HEK293T (cell line): Measurements from ENCODE around the gene DUSP23.

Experiments
- CTCF ChIA-PET: fragments of 350-600 bp; formaldehyde crosslinking; extraction: SDS; loops from one replicate; lab custom pipeline; 2021; ENCODE audit warnings: antibody characterized with exemption, inconsistent platforms; lab: Yijun Ruan, JAX
- POLR2A ChIA-PET: fragments of 350-600 bp; formaldehyde crosslinking; extraction: SDS; loops from one replicate; lab custom pipeline; 2020; ENCODE audit warnings: antibody characterized with exemption, inconsistent platforms; lab: Yijun Ruan, JAX
- DNase-seq: peaks from one replicate; pipeline ENCODE4 v3.0.0; 2012; ENCODE audit warnings: mixed read lengths; ENCODE audit errors: extremely low spot score
- ARNT ChIP-seq: fragments of 450-650 bp; IDR thresholded peaks from 2 replicates; pipeline ENCODE4 v1.6.1; 2017; ENCODE audit warnings: mild to moderate bottlenecking
- BHLHE40 ChIP-seq: fragments of 450-650 bp; IDR thresholded peaks from 2 replicates; pipeline ENCODE4 v1.6.1; 2016; ENCODE audit warnings: mild to moderate bottlenecking, moderate library complexity, borderline replicate concordance
- CTBP1 ChIP-seq: fragments of 450-650 bp; IDR thresholded peaks from 2 replicates; pipeline ENCODE4 v1.6.1; 2016; ENCODE audit warnings: borderline replicate concordance
- ELF4 ChIP-seq: fragments of 450-650 bp; IDR thresholded peaks from 2 replicates; pipeline ENCODE4 v1.6.1; 2017; ENCODE audit warnings: antibody characterized with exemption
- FOXA1 ChIP-seq: fragments of 450-650 bp; IDR thresholded peaks from 2 replicates; pipeline ENCODE4 v1.6.1; 2016; ENCODE audit warnings: mild to moderate bottlenecking
- FOXK2 ChIP-seq: fragments of 450-650 bp; IDR thresholded peaks from 2 replicates; pipeline ENCODE4 v1.6.1; 2016; ENCODE audit warnings: mild to moderate bottlenecking
- FOXM1 ChIP-seq: fragments of 450-650 bp; IDR thresholded peaks from 2 replicates; pipeline ENCODE4 v1.6.1; 2017; ENCODE audit warnings: mild to moderate bottlenecking, borderline replicate concordance
- HDGF ChIP-seq: fragments of 450-650 bp; IDR thresholded peaks from 2 replicates; pipeline ENCODE4 v1.6.1; 2017; ENCODE audit warnings: antibody characterized with exemption, borderline replicate concordance
- L3MBTL2 ChIP-seq: fragments of 450-650 bp; conservative IDR thresholded peaks from 2 replicates; pipeline ENCODE4 v1.6.1; 2016; ENCODE audit warnings: mild to moderate bottlenecking
- LEF1 ChIP-seq: fragments of 450-650 bp; IDR thresholded peaks from 2 replicates; pipeline ENCODE4 v1.6.1; 2017; ENCODE audit warnings: mild to moderate bottlenecking, borderline replicate concordance
- NFRKB ChIP-seq: fragments of 450-650 bp; IDR thresholded peaks from 2 replicates; pipeline ENCODE4 v1.6.1; 2016; ENCODE audit warnings: mild to moderate bottlenecking, moderate library complexity
- SP1 ChIP-seq: fragments of 450-650 bp; IDR thresholded peaks from 2 replicates; pipeline ENCODE4 v1.6.1; 2017
- SUZ12 ChIP-seq: fragments of 450-650 bp; IDR thresholded peaks from 2 replicates; pipeline ENCODE4 v1.6.1; 2016; ENCODE audit warnings: mild to moderate bottlenecking
- TARDBP ChIP-seq: fragments of 450-650 bp; IDR thresholded peaks from 2 replicates; pipeline ENCODE4 v1.6.1; 2016
- ZNF384 ChIP-seq: fragments of 450-650 bp; IDR thresholded peaks from 2 replicates; pipeline ENCODE4 v1.6.1; 2016
- TF ChIP-seq, protein P1 (sequence below): fragments of 450-650 bp; IDR thresholded peaks from 2 replicates; pipeline ENCODE4 v1.6.1; 2016

Gene DUSP23

DNA sequence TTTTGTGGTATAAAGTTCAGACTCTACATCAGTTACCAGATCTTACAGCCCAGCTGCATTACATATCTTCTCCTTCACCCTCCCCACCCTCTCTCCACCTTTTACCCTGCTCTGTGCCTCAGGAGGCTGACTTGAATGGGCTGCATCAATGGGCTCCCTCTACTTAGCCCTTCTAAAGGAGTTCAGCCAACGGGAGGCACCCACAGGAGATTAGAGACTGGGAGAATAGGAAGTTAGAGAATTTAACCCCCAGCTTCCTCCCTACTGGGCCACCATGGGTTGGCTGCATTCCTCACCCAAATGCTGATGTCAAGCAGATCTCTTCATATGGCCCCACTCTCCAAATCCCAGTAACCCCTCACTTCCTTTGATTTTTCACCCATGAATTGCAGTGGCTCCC is 17.1 kb upstream of the DUSP23 start:
- POLR2A ChIA-PET = no interaction called here
- TF ChIP-seq SUZ12 = no peak
- no peak for TF ChIP-seq ZNF384
- TF ChIP-seq FOXM1 = no peak
- no peak for TF ChIP-seq ELF4
- no peak for TF ChIP-seq LEF1
- no peak for TF ChIP-seq ARNT
- TF ChIP-seq CTBP1 = no peak
- TF ChIP-seq TARDBP = no peak
- CTCF ChIA-PET = no interaction called here
- DNase-seq = no peak

DNA sequence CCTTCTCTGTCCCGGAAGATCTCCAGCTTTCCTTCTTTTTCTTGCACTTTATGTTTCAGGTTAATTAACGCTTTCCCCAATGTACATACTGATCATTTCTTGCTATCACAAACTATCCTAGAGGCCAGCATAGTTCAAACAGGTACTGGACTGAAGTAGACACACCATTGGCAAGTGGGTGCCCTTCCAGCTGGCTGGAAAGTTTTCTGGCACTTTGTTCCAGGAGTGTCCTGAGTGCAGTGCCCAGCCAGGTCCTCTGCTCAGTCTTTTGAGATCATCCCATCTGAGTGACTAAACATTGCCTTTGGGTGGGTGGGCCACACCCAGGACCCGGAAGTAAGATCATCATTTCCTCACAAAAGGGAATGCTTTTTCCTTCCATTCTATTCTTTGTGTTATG is 15.0 kb upstream of the DUSP23 start:
- DNase-seq = no peak
- TF ChIP-seq FOXM1 (no peak), BHLHE40 (no peak), HDGF (no peak), NFRKB (no peak), FOXK2 (no peak), CTBP1 (no peak), SP1 (no peak), TARDBP (no peak)
- ChIA-PET CTCF (no interaction called here), POLR2A (no interaction called here)

DNA sequence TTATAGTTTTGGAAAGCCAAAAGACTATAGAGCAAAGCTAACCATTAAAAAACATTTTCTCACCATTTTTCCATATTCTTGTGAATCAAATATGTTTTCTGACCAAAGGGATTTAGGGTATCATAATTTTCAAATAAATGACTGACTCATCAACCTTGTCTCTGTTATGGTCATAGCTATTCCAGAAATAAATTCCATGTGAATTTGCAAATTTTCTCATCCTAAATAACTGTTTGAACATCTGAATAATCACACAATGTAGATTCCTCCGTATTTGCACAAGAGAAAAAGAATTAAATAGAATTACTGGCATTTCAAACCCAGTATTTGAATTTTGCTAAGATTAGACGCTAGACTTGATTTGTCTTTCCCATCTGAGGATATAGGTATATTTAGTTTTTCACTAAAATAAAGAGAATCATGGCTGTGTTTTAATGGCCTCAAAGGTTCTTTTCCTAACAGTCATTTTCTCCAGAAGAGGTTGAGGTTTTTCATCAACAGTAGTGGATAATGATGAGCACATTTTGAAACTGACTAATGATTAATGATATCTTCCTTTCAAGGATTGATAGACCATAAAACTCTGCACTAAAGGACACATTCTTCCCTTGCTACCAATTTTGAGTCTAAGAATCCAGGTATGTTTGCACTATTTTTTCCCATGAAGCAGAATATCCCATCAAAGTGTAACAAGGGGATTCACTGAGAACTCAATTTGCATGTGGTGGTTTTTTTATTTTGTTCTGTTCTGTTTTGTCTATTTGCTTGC is 9.5 kb upstream of the DUSP23 start:
- ChIA-PET POLR2A (no interaction called here), CTCF (no interaction called here)
- no peak for DNase-seq
- TF ChIP-seq FOXK2 = no peak
- no peak for TF ChIP-seq HDGF
- TF ChIP-seq FOXM1 = no peak
- TF ChIP-seq BHLHE40 = no peak
- TF ChIP-seq ZNF384 = no peak
- no peak for TF ChIP-seq SUZ12
- TF ChIP-seq TARDBP = no peak
- TF ChIP-seq NFRKB = no peak
- TF ChIP-seq, protein P1, sequence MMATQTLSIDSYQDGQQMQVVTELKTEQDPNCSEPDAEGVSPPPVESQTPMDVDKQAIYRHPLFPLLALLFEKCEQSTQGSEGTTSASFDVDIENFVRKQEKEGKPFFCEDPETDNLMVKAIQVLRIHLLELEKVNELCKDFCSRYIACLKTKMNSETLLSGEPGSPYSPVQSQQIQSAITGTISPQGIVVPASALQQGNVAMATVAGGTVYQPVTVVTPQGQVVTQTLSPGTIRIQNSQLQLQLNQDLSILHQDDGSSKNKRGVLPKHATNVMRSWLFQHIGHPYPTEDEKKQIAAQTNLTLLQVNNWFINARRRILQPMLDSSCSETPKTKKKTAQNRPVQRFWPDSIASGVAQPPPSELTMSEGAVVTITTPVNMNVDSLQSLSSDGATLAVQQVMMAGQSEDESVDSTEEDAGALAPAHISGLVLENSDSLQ = no peak

DNA sequence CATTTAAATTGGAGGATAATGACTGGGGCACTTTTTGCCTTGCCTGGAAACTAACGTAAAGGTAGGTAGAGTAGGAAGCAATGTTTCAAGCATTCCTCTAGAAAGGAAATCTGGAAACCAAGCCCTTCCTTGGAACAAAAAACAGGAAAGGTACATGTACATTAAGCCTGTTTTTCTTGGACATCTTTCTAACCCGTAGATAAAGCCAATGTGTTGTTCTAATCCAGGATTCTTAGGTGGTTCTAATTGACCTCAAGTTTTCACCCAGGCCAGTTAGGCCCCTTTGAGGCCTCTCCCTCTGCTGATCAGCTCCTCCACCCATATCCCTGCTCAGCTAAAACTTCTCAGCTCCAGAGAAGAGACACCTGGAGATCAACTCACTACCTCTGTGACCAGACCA is 6.3 kb upstream of the DUSP23 start:
- POLR2A ChIA-PET = no interaction called here
- TF ChIP-seq TARDBP (no peak), ZNF384 (no peak), HDGF (no peak), L3MBTL2 (no peak), FOXA1 (no peak), BHLHE40 (no peak), FOXM1 (no peak)
- no peak for DNase-seq
- CTCF ChIA-PET = no interaction called here

DNA sequence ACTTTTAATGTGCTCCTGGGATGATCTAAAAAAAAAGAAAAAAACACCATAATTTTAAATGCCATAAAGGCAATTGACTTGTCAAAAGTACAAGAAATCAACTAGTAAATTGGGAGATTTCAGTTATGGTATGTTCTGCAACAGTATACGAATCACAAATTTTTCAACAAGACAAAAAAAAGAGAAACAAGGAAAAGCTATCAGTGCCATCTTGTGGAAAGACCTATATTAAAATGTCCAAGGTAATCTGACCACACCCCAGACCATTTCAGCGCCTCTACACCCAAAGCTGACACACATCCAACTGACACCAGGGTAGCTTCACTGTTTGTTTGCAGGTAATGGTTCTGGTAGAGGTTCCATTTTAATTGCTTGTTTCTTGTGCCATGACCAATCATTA is 5.0 kb upstream of the DUSP23 start:
- POLR2A ChIA-PET = no interaction called here
- no peak for DNase-seq
- no peak for TF ChIP-seq TARDBP
- no peak for TF ChIP-seq LEF1
- no peak for TF ChIP-seq HDGF
- no peak for TF ChIP-seq FOXM1
- no peak for TF ChIP-seq NFRKB
- no peak for TF ChIP-seq CTBP1
- no peak for TF ChIP-seq L3MBTL2
- TF ChIP-seq FOXK2 = no peak
- no peak for TF ChIP-seq FOXA1
- TF ChIP-seq ELF4 = no peak
- TF ChIP-seq SP1 = no peak
- CTCF ChIA-PET = interaction anchor here (0.6 kb wide), 1 partner anchor 644 kb away, joined by 4 read pairs; no protein-coding TSS in a partner anchor

DNA sequence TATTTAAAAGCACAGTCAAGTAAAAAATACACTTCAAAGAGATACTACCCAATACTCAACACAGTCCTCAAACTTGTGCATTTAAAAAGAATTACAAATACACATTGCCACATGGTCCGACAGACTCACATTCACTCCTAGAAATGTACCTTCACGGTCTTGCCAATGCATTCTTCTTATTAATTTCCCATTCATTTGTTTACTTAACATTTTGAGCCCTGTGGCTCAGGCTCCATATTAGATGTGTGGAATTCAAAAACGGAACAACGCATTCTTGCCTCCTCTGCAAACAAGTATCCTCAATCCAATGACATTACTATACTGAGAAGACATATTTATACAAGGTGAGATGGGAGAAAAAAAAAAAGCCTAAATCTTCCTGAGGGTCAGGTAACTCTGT is 2.5 kb upstream of the DUSP23 start:
- no peak for TF ChIP-seq LEF1
- no peak for TF ChIP-seq ARNT
- TF ChIP-seq L3MBTL2 = no peak
- TF ChIP-seq ZNF384 = no peak
- no peak for TF ChIP-seq FOXM1
- no peak for TF ChIP-seq HDGF
- TF ChIP-seq NFRKB = no peak
- TF ChIP-seq SP1 = no peak
- TF ChIP-seq FOXK2 = no peak
- TF ChIP-seq TARDBP = no peak
- no peak for TF ChIP-seq FOXA1
- TF ChIP-seq BHLHE40 = no peak
- TF ChIP-seq SUZ12 = no peak
- TF ChIP-seq ELF4 = no peak
- TF ChIP-seq, protein P1 = no peak
- no peak for TF ChIP-seq CTBP1
- CTCF ChIA-PET = no interaction called here
- POLR2A ChIA-PET = no interaction called here
- no peak for DNase-seq

DNA sequence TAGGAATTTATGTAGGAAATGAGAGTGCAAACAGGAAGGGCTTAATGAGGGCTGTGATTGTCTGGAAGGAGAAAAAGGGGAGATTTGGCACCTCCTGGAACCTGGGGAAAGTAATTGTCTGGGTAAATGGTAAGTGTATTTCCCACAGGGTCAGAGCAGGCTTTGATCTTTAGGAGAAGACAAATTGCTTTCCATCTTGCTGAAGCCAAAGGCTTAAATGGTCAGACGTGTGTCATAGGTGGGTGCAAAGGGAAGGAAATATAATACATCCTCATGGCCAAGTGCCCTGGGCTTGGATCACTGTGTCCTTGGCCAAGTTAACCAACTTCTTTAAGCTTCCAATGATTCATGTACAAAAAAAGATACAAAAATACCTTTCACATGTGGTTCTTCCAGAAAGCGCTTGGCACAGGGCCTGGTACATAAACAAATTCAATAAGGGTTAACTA is 1.3 kb upstream of the DUSP23 start:
- ChIA-PET POLR2A (no interaction called here), CTCF (no interaction called here)
- TF ChIP-seq HDGF (no peak), ELF4 (no peak), ARNT (no peak), SP1 (no peak), TARDBP (no peak), ZNF384 (no peak), SUZ12 (no peak)
- no peak for DNase-seq
